PFSK-1 (cell line): ENCODE data around the gene CACNA1C.

Experiments used
- POLR2AphosphoS5 ChIP-seq: IDR thresholded peaks from 2 replicates; pipeline ENCODE4 v1.6.1; 2012; ENCODE audit warnings: low read depth, mild to moderate bottlenecking, control low read depth, low read length, moderate library complexity
- REST ChIP-seq, 2 experiments: IDR thresholded peaks; 2 replicates each; pipeline versions ENCODE4 v1.6.1 to v1.8.0; 2011 to 2012; ENCODE audit warnings: low read depth in 2 of 2, low read length in 2 of 2, control low read depth in 1 of 2, inconsistent platforms in 1 of 2, mild to moderate bottlenecking in 1 of 2, moderate library complexity in 1 of 2; ENCODE audit not compliant: insufficient read depth in 1 of 2
- SIN3A ChIP-seq: IDR thresholded peaks from 2 replicates; pipeline ENCODE4 v1.6.1; 2012; ENCODE audit warnings: mild to moderate bottlenecking, low read length, moderate library complexity, borderline replicate concordance; ENCODE audit not compliant: insufficient read depth
- TAF1 ChIP-seq: IDR thresholded peaks from 2 replicates; pipeline ENCODE4 v1.6.1; 2012; ENCODE audit warnings: low read length, control low read depth, borderline replicate concordance; ENCODE audit not compliant: insufficient read depth

DNA sequence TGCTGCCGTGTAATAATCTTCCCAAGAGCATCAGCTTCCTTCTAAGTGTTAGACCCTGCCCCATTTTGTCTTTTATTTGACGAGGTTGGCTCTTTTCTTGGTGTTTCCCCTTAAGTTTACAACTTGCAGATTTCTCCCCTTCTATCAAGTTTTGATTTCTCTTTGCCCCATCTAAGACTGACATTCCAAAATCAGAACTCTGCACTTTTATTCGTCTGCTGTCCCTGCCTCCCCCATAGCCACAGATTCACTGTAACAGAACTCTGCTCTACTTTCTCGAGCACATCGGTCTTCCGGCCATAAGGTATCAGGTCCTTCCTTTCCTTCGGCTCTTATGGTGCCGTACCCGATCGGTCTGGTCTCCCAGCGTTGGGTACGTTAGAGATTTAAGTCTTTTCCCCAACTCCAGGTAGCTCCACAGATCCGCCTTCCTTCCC is 49.1 kb upstream of the CACNA1C start:
- TF ChIP-seq TAF1 = no peak
- no peak for TF ChIP-seq POLR2AphosphoS5
- TF ChIP-seq SIN3A = no peak
- no peak for TF ChIP-seq REST (IDR thresholded peaks at IDR 0.05; ENCODE audit: insufficient read depth in 1 of 2, low read depth in 2 of 2, low read length in 2 of 2)
